ENCODE measurements around the gene FAM111B. TPM values are rescaled to one million over a fixed set of nuclear protein-coding genes. Genes with fewer than 3 reads are reported as not detected.

FAM111B gene
- total and polyA plus RNA-seq, 8 donors, result 0.05 to 0.73 (median 0.19) TPM; not detected in 1

- no peak for DNase-seq
- intact Hi-C loops (cut with DNase I), result no loop called here
- no peak for FAIRE-seq
Measured at GRCh38 chr11:59141673-59142460, 34.8 kb downstream of the FAM111B start.

GRCh38 chr11:59142530-59143507 lies 35.8 kb downstream of the FAM111B start, which contains the start of gene FAM111A:
Gene FAM111A (plus strand): TSS chr11:59142856. CDS start chr11:59148873, 6,017 bp downstream.
- no peak for FAIRE-seq

More at GRCh38 chr11:59141673-59142460, 34.8 kb downstream of the FAM111B start:
- ATAC-seq, result no peak
- no peaks in the 10 kb centered on the region for H3K9me3 ChIP-seq
- H3K4me1 ChIP-seq, result peaks cover 0 to 14% (median 8%) of the 10 kb centered on the region in 3 donors
- 2 to 4% methylated on average over 3 of the region's 3 CpGs for WGBS, 2 donors
- TF ChIP-seq CTCF (IDR thresholded peaks at IDR 0.05), result no peak
- peak overlapping the region; percentile 40 to 80 (median 68) for H3K4me3 ChIP-seq
- no peaks in the 10 kb centered on the region for H3K27me3 ChIP-seq
- H3K36me3 ChIP-seq, result no peaks in the 10 kb centered on the region
- H3K27ac ChIP-seq, result peak overlapping the region; percentile 84 to 94 (median 88)

GRCh38 chr11:59144096-59144495 lies 37.1 kb downstream of the FAM111B start:
- no peak for FAIRE-seq

More at GRCh38 chr11:59142530-59143507, 35.8 kb downstream of the FAM111B start, which contains the start of gene FAM111A:
- intact Hi-C loops (cut with DNase I), result no loop called here
- H3K27me3 ChIP-seq, result no peaks in the 10 kb centered on the region
- H3K4me3 ChIP-seq, result peak within 1 kb of the TSS; percentile 40 to 80 (median 68)
- DNase-seq (peak; percentile 82 to 92 (median 88)), ATAC-seq (peak; percentile 91 to 94 (median 92))
- peaks cover 0 to 14% (median 8%) of the 10 kb centered on the region in 3 donors for H3K4me1 ChIP-seq
- no peak for TF ChIP-seq CTCF (IDR thresholded peaks at IDR 0.05)
- no peaks in the 10 kb centered on the region for H3K36me3 ChIP-seq
- 0% methylated on average over 50 of the region's 50 CpGs for WGBS, 2 donors
- peak within 1 kb of the TSS; percentile 84 to 94 (median 88) for H3K27ac ChIP-seq
- no peaks in the 10 kb centered on the region for H3K9me3 ChIP-seq

More at GRCh38 chr11:59144096-59144495, 37.1 kb downstream of the FAM111B start:
- 88 to 91% methylated on average over 1 of the region's 1 CpG for WGBS, 2 donors
- TF ChIP-seq CTCF (IDR thresholded peaks at IDR 0.05), result no peak
- Histone ChIP-seq H3K4me1 (peaks cover 0 to 14% (median 8%) of the 10 kb centered on the region in 3 donors), H3K36me3 (peaks cover 0 to 2% (median 0%) of the 10 kb centered on the region in 3 donors), H3K27ac (peak overlapping the region; percentile 15 to 94 (median 60)), H3K27me3 (no peaks in the 10 kb centered on the region), H3K9me3 (no peaks in the 10 kb centered on the region), H3K4me3 (peak overlapping the region in 3 of 4 donors; percentile 29 to 77 (median 48))
- DNase-seq, result no peak
- ATAC-seq, result no peak
- intact Hi-C loops (cut with DNase I), result no loop called here

Data from pancreas (tissue), 10 donors.